Hepatocyte (in vitro differentiated cells): ENCODE measurements around the gene SSBP3. TPM values are rescaled to one million over a fixed set of nuclear protein-coding genes. Genes with fewer than 3 reads are reported as not detected.

Experiments
- DNase-seq: peaks from one replicate; pipeline ENCODE4 v3.0.0-alpha.2; 2016; ENCODE audit warnings: low spot score
- H2AFZ ChIP-seq: fragments of 200-600 bp; sonication (generic); 2 replicates; pipeline ENCODE4 v1.6.0; 2016; ENCODE audit warnings: antibody characterized with exemption, mild to moderate bottlenecking
- H3K27ac ChIP-seq: fragments of 200-600 bp; sonication (generic); 2 replicates; pipeline ENCODE4 v1.5.1; 2016; ENCODE audit warnings: mild to moderate bottlenecking
- H3K27me3 ChIP-seq: fragments of 200-600 bp; sonication (generic); 2 replicates; pipeline ENCODE4 v1.6.1; 2016
- H3K36me3 ChIP-seq: fragments of 200-600 bp; sonication (generic); replicated peaks from 2 replicates; pipeline ENCODE4 v1.5.1; 2016; ENCODE audit warnings: low read depth; ENCODE audit not compliant: insufficient read depth
- H3K4me1 ChIP-seq: fragments of 200-600 bp; sonication (generic); 2 replicates; pipeline ENCODE4 v1.5.1; 2016; ENCODE audit warnings: mild to moderate bottlenecking, moderate library complexity; ENCODE audit not compliant: insufficient read depth
- H3K4me2 ChIP-seq: fragments of 200-600 bp; sonication (generic); 2 replicates; pipeline ENCODE4 v1.6.0; 2016
- H3K4me3 ChIP-seq: fragments of 200-600 bp; sonication (generic); 2 replicates; pipeline ENCODE4 v1.5.1; 2016; ENCODE audit warnings: mild to moderate bottlenecking
- H3K79me2 ChIP-seq: fragments of 200-600 bp; sonication (generic); 2 replicates; pipeline ENCODE4 v1.6.0; 2017; ENCODE audit warnings: mild to moderate bottlenecking
- H3K9me2 ChIP-seq: fragments of 200-600 bp; sonication (generic); replicated peaks from 2 replicates; pipeline ENCODE4 v1.6.0; 2017; ENCODE audit warnings: mild to moderate bottlenecking; ENCODE audit not compliant: insufficient read depth
- H3K9me3 ChIP-seq: fragments of 200-600 bp; sonication (generic); 2 replicates; pipeline ENCODE4 v1.5.1; 2016; ENCODE audit warnings: low read depth, mild to moderate bottlenecking
- H4K20me1 ChIP-seq: fragments of 200-600 bp; sonication (generic); 2 replicates; pipeline ENCODE4 v1.6.0; 2016; ENCODE audit warnings: mild to moderate bottlenecking; ENCODE audit not compliant: insufficient read depth, poor library complexity, severe bottlenecking
- EZH2 ChIP-seq: fragments of 200-600 bp; sonication (generic); IDR thresholded peaks from 2 replicates; pipeline ENCODE4 v1.6.1; 2016; ENCODE audit warnings: antibody characterized with exemption, mild to moderate bottlenecking, borderline replicate concordance
- EZH2phosphoT487 ChIP-seq: fragments of 200-600 bp; sonication (generic); IDR thresholded peaks from one replicate; pipeline ENCODE4 v1.6.1; 2018; ENCODE audit warnings: antibody characterized with exemption, mild to moderate bottlenecking, low read depth, moderate library complexity; ENCODE audit not compliant: unreplicated experiment, severe bottlenecking
- WGBS: methylation state at CpG from one replicate; pipeline ENCODE4 v1.1.6; 2016; ENCODE audit warnings: low lambda C conversion rate; ENCODE audit errors: missing lambda C conversion rate; 5-methylcytosine and 5-hydroxymethylcytosine counted together
- polyA plus RNA-seq: library from polyadenylated mRNA; unstranded; fragments of >200 nt; fragmentation: Nextera tagmentation; extraction: Ambion mirVana; gene quantifications from 2 replicates; pipeline ENCODE4 v1.2.1, GENCODE V29; 2016
- total RNA-seq: library from RNA; depleted of rRNA; stranded (reverse); fragments of >200 nt; gene quantifications from 2 replicates; pipeline ENCODE4 v1.2.3, GENCODE V29; 2014
- TF ChIP-seq, protein P1 (sequence below): fragments of 200-600 bp; sonication (generic); IDR thresholded peaks from 2 replicates; pipeline ENCODE4 v1.5.1; 2016; ENCODE audit warnings: antibody characterized with exemption, mild to moderate bottlenecking; ENCODE audit not compliant: poor library complexity

SSBP3 gene
- total and polyA plus RNA-seq, 2 experiments from 2014 or later: 25.8 to 47.2 TPM

DNA sequence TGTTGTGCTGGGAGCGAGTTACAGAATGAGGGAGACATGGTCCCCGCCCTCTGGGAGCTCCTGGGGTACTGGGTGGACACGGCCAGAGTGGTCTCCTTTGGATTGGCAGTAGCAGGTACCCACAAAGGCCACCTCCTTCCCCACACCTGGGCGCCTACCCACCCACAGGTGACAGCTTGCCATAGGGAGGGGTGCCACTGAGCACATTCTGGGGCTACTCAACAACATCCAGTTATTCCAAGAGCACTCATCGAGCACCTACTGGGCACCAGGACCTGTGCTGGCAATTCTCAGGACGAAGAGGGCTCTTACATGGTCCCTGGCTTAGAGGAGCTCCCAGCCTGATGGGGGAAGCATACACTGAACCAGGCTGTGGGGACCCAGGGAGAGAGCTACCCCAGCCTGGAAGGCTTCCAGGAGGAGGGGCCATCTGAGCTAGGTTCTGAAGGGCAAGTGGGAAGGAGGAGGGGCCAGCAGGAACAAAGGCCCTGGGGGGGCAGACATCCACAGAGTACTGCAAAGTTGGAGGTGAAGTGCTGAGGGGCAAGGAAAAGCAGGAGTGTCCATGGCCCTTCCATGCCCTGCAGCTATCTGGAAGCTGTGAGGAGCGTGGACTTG is 184.2 kb downstream of the SSBP3 start:
- 91% methylated on average over 7 of the region's 7 CpGs for WGBS
- Histone ChIP-seq H4K20me1 (peaks cover 2% of the 10 kb centered on the region), H2AFZ (no peak overlapping the region), H3K9me3 (no peaks in the 10 kb centered on the region), H3K79me2 (no peaks in the 10 kb centered on the region), H3K9me2 (no peaks in the 10 kb centered on the region), H3K27me3 (no peaks in the 10 kb centered on the region), H3K4me2 (no peak overlapping the region), H3K36me3 (no peaks in the 10 kb centered on the region), H3K4me1 (peaks cover 5% of the 10 kb centered on the region), H3K4me3 (no peak overlapping the region), H3K27ac (no peak overlapping the region)
- no peak for DNase-seq
- TF ChIP-seq, protein P1, sequence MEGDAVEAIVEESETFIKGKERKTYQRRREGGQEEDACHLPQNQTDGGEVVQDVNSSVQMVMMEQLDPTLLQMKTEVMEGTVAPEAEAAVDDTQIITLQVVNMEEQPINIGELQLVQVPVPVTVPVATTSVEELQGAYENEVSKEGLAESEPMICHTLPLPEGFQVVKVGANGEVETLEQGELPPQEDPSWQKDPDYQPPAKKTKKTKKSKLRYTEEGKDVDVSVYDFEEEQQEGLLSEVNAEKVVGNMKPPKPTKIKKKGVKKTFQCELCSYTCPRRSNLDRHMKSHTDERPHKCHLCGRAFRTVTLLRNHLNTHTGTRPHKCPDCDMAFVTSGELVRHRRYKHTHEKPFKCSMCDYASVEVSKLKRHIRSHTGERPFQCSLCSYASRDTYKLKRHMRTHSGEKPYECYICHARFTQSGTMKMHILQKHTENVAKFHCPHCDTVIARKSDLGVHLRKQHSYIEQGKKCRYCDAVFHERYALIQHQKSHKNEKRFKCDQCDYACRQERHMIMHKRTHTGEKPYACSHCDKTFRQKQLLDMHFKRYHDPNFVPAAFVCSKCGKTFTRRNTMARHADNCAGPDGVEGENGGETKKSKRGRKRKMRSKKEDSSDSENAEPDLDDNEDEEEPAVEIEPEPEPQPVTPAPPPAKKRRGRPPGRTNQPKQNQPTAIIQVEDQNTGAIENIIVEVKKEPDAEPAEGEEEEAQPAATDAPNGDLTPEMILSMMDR: no peak
- TF ChIP-seq EZH2 (no peak), EZH2phosphoT487 (no peak)

DNA sequence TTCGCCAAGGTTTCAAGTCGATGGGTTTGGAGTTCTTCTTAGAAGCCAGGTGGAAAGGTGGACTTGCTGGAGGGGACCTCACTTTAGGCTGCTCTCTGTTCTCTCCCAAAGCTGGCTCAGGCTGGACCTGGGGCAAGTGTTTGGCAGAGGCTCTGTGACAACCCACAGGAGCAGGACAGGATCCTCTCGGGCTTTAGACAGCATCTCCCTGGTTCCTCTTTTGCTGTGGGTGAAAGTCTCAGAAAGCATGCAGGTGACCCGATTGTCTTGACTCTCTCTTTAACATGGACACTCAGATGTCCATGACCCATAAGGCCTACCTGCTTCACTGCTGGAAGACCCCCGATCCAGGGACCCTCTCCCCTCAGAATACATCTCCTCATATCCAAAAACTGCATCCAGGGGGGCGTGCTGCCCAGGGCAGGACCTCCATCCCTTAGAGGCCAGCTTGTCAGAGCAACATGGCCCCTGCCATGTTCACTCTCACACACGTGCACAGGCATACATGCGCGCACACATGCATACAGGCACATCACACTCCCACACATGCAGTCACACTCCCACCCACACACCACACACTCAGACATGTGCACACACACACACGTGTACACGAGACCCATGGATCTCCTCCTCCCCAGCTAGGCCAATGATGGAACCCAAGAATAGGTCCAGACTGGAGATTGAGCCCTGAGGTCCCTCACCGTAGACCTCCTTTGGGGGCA is 184.9 kb downstream of the SSBP3 start:
- Histone ChIP-seq H3K79me2 (no peaks in the 10 kb centered on the region), H3K4me3 (no peak overlapping the region), H3K36me3 (no peaks in the 10 kb centered on the region), H3K9me2 (no peaks in the 10 kb centered on the region), H3K27me3 (no peaks in the 10 kb centered on the region), H2AFZ (no peak overlapping the region), H3K9me3 (no peaks in the 10 kb centered on the region), H3K4me2 (no peak overlapping the region), H4K20me1 (peaks cover 2% of the 10 kb centered on the region), H3K4me1 (peaks cover 5% of the 10 kb centered on the region), H3K27ac (peak overlapping the region; percentile 59)
- TF ChIP-seq EZH2: no peak
- TF ChIP-seq, protein P1: no peak
- TF ChIP-seq EZH2phosphoT487: no peak
- DNase-seq: no peak
- WGBS: 96% methylated on average over 12 of the region's 12 CpGs

DNA sequence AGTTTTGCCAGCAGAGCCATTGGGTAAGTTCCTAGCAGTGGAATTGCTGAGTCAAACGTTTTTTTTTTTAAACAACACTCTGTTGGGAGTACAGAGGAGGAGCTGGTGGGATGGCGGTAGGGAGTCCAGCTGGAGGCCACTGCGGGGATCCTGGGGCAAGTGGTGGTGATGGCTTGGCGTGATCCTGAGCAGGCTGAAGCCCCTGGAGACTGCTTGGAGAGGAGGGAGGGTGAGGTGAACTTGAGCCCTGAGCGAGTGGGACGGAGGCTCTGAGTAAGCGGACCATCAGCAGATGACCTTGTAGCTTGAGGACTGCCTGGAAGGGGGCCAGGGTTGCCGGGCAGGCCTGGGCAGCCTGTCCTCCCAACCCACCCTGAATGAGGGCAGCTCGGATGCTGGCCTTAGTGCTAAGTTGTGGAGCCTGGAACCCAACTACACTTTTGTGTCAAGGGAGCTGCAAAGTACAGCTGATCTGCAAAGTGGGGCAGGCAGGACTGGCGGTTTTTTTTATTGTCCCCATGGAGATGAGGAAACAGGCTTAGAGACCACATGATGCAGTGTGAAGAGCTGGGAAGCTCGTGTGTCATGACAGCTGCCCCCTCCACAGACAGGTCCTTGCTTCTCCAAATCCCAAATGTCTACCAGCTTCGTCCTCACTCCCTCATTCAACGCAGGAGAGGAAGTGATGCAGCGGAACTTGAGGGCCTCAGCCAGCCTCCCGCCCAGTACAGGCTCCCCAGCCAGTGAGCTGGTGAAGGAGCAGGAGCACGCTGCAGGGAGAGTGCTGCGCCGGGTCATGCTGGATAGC is 186.0 kb downstream of the SSBP3 start:
- peak; percentile 33 for DNase-seq

More for the DNA sequence above, 186.0 kb downstream of the SSBP3 start:
- H3K27me3 ChIP-seq: no peaks in the 10 kb centered on the region
- H3K4me2 ChIP-seq: peak overlapping the region; percentile 12
- H3K9me3 ChIP-seq: no peaks in the 10 kb centered on the region
- 65% methylated on average over 18 of the region's 18 CpGs for WGBS
- H2AFZ ChIP-seq: no peak overlapping the region
- H3K4me1 ChIP-seq: peaks cover 5% of the 10 kb centered on the region
- H3K79me2 ChIP-seq: no peaks in the 10 kb centered on the region
- H3K9me2 ChIP-seq: no peaks in the 10 kb centered on the region
- H4K20me1 ChIP-seq: peaks cover 2% of the 10 kb centered on the region
- TF ChIP-seq, protein P1: no peak
- no peak for TF ChIP-seq EZH2phosphoT487
- no peak for TF ChIP-seq EZH2
- peak overlapping the region; percentile 59 for H3K27ac ChIP-seq
- H3K36me3 ChIP-seq: no peaks in the 10 kb centered on the region
- no peak overlapping the region for H3K4me3 ChIP-seq
